ENCODE data around the gene DUSP16.

DNA sequence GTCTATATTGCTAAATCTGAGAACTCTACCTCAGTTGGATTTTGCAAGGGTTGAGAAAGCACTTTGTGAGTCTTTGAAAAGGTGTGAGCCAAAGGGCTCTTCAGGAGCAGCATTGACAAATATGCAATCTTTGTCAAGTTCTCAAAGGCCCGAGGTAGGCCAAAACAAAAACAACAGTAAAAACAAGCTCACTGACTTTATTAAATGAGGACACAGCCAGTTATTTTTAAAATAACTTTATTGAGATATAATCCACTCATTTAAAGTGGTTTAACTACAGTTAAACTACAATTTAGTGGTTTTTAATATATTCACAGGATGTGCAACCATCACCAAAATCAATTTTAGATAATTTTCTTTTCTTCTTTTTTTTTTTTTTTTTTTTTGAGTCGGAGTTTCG, 47.0 kb upstream of the DUSP16 start:
- TF ChIP-seq CTCF (IDR thresholded peaks at IDR 0.05) (no peak), EZH2 (IDR thresholded peaks at IDR 0.05) (no peak)

Data from neural progenitor cell (in vitro differentiated cells).